Tibial artery (tissue), 4 donors: Measurements from ENCODE around the gene IMPG1.
"Not testable (repeated sequence)": the region's sequence is repeated elsewhere in the genome, so short reads cannot be mapped to it uniquely, and the experiment has no call there.

ENCODE experiments used
- DNase-seq, 2 donors: peaks; one replicate each; pipeline ENCODE4 v3.0.0-alpha.2; 2019
- H3K27ac ChIP-seq, 2 donors: fragments of 200-600 bp; sonication (generic) in 1 of 2; 1 replicate in 1 of 2; 2 replicates in 1 of 2; pipeline ENCODE4 v1.5.1; 2018 to 2019; ENCODE audit warnings: mild to moderate bottlenecking in 1 of 2
- H3K27me3 ChIP-seq, 2 donors: fragments of 200-600 bp; sonication (generic) in 1 of 2; one replicate each; pipeline versions ENCODE4 v1.5.1 to v1.6.0; 2016 to 2019
- H3K36me3 ChIP-seq, 3 donors: fragments of 200-600 bp; sonication (generic) in 2 of 3; one replicate each; pipeline ENCODE4 v1.5.1; 2016 to 2019; ENCODE audit warnings: mild to moderate bottlenecking in 2 of 3
- H3K4me1 ChIP-seq, 4 donors: fragments of 200-600 bp; sonication (generic) in 2 of 4; 1 replicate in 3 of 4; 2 replicates in 1 of 4; pipeline ENCODE4 v1.5.1; 2016 to 2019
- H3K4me3 ChIP-seq, 2 donors: fragments of 200-600 bp; sonication (generic) in 1 of 2; 1 replicate in 1 of 2; 2 replicates in 1 of 2; pipeline ENCODE4 v1.5.1; 2018 to 2019; ENCODE audit warnings: mild to moderate bottlenecking in 2 of 2
- H3K9me3 ChIP-seq, 3 donors: fragments of 200-600 bp; sonication (generic) in 1 of 3; one replicate each; pipeline ENCODE4 v1.5.1; 2016 to 2019
- intact Hi-C: fragments of 100-400 bp; cut with DNase I; formaldehyde crosslinking; loops from one replicate; pipeline ENCODE4 v1.15.0; 2023; ENCODE audit warnings: low total_unique reads
- TF ChIP-seq, protein P1 (sequence below), 2 experiments: fragments of 200-600 bp in 1 of 2; fragments of 450-650 bp in 1 of 2; IDR thresholded peaks; one replicate each; pipeline ENCODE4 v1.5.1; 2017 to 2019; ENCODE audit warnings: antibody characterized with exemption in 2 of 2, mild to moderate bottlenecking in 1 of 2, moderate library complexity in 1 of 2

Gene IMPG1

DNA sequence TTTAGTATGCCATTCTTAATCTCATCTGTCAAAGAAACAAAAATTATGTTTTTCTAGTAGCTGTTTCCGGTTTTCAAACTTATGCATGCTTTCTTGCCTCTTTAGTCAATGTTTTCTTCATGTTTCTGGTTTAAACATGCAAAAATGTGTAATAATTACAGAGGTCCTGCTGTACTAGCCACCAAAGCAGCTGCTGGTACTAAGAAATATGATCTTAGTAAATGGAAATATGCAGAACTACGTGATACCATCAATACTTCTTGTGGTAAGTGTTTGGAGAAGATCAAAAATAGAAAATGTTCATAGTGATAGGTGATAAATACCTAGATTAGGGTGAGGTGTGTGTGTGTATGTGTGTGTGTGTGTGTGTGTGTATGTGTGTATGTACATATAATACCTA is 165.0 kb downstream of the IMPG1 start:
- TF ChIP-seq, protein P1, sequence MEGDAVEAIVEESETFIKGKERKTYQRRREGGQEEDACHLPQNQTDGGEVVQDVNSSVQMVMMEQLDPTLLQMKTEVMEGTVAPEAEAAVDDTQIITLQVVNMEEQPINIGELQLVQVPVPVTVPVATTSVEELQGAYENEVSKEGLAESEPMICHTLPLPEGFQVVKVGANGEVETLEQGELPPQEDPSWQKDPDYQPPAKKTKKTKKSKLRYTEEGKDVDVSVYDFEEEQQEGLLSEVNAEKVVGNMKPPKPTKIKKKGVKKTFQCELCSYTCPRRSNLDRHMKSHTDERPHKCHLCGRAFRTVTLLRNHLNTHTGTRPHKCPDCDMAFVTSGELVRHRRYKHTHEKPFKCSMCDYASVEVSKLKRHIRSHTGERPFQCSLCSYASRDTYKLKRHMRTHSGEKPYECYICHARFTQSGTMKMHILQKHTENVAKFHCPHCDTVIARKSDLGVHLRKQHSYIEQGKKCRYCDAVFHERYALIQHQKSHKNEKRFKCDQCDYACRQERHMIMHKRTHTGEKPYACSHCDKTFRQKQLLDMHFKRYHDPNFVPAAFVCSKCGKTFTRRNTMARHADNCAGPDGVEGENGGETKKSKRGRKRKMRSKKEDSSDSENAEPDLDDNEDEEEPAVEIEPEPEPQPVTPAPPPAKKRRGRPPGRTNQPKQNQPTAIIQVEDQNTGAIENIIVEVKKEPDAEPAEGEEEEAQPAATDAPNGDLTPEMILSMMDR (IDR thresholded peaks at IDR 0.05), result no peak
- no peak for DNase-seq
- intact Hi-C loops, result no loop called here
- Histone ChIP-seq H3K4me3 (no peak overlapping the region), H3K9me3 (no peaks in the 10 kb centered on the region), H3K27me3 (no peaks in the 10 kb centered on the region), H3K4me1 (no peaks in the 10 kb centered on the region), H3K27ac (no peak overlapping the region), H3K36me3 (no peaks in the 10 kb centered on the region)

DNA sequence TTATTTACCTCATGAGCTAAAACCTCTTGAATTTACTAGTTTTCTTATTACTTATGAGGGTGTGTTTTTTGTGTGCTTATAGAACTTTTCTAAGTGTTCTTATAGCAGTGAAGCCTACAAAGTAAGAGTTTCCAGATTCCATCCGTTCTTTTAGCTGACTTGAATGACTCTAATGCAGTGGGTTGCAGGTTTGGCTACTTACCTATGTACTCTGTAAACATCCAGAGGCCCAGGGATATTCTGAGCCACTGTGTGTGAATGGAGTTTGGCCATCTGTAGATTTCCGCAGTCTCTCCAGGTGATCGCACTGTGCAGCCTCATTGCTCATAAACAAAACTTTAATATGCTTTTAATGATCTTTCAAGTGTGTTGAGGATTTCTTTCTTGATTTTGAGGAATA is 165.6 kb downstream of the IMPG1 start:
- no peak for DNase-seq
- H3K27me3 ChIP-seq, result no peaks in the 10 kb centered on the region
- no peaks in the 10 kb centered on the region for H3K4me1 ChIP-seq
- H3K4me3 ChIP-seq, result no peak overlapping the region
- intact Hi-C loops, result no loop called here
- H3K36me3 ChIP-seq, result no peaks in the 10 kb centered on the region
- TF ChIP-seq, protein P1 (IDR thresholded peaks at IDR 0.05), result no peak
- H3K9me3 ChIP-seq, result no peaks in the 10 kb centered on the region
- no peak overlapping the region for H3K27ac ChIP-seq

DNA sequence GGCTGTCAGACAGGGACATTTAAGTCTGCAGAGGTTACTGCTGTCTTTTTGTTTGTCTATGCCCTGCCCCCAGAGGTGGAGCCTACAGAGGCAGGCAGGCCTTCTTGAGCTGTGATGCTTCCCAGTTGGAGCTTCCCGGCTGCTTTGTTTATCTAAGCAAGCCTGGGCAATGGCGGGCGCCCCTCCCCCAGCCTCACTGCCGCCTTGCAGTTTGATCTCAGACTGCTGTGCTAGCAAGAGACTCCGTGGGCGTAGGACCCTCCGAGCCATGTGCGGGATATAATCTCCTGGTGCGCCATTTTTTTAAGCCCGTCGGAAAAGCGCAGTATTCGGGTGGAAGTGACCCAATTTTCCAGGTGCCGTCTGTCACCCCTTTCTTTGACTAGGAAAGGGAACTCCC is 167.3 kb downstream of the IMPG1 start:
- H3K27ac ChIP-seq, H3K36me3 ChIP-seq, H3K27me3 ChIP-seq, intact Hi-C loops, DNase-seq, H3K4me1 ChIP-seq, H3K9me3 ChIP-seq, H3K4me3 ChIP-seq: not testable (repeated sequence)

DNA sequence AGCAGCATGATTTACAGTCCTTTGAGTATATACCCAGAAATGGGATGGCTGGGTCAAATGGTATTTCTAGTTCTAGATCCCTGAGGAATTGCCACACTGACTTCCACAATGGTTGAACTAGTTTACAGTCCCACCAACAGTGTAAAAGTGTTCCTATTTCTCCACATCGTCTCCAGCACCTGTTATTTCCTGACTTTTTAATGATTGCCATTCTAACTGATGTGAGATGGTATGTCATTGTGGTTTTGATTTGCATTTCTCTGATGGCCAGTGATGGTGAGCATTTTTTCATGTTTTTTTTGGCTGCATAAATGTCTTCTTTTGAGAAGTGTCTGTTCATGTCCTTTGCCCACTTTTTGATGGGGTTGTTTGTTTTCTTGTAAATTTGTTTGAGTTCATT is 172.2 kb downstream of the IMPG1 start:
- H3K27me3 ChIP-seq, intact Hi-C loops, H3K4me1 ChIP-seq, H3K9me3 ChIP-seq, DNase-seq, H3K36me3 ChIP-seq, H3K27ac ChIP-seq, H3K4me3 ChIP-seq: not testable (repeated sequence)

DNA sequence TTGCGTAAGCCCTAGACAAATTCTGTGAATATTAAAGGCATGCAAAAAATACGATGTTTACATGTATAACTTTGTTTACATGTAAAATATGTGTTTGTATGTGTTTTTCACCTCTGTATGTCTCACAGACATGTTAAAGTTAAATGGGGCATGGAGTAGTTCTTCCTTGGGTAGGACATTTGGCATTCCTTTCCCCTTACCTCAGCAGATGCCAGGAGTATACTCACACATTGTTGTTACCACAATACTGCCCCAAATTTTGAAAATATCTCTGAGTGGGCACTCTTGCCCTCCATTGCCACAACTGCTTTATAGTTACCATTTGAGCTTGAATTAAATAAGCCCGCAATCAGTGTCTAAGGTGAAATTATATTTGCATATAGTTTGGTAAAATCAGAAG is 175.9 kb downstream of the IMPG1 start:
- TF ChIP-seq, protein P1 (IDR thresholded peaks at IDR 0.05), result no peak
- H3K4me3 ChIP-seq, result no peak overlapping the region
- H3K9me3 ChIP-seq, result no peaks in the 10 kb centered on the region
- H3K27ac ChIP-seq, result no peak overlapping the region
- intact Hi-C loops, result no loop called here
- no peaks in the 10 kb centered on the region for H3K27me3 ChIP-seq
- no peaks in the 10 kb centered on the region for H3K4me1 ChIP-seq
- no peak for DNase-seq
- H3K36me3 ChIP-seq, result peaks cover 8 to 10% (median 9%) of the 10 kb centered on the region in 3 donors

DNA sequence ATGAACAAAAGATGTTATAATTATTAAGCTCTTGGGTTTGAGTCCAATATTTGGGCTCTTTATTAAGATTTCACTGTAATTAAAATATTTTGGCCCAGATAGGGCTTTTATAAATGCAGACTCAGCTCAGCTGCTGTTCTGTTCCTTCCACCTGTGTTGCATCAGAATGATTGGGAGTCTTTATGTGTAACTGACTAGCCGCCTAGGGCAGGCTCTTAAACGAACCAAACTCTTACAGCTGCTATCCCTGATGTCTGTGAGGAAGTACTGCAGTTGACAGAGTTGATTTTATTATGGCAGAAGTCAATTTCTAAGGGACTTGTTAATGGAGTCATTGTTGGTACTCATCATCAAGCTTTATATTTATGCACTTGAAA is 178.7 kb downstream of the IMPG1 start:
- intact Hi-C loops, result no loop called here
- Histone ChIP-seq H3K4me3 (no peak overlapping the region), H3K27me3 (no peaks in the 10 kb centered on the region), H3K27ac (no peak overlapping the region), H3K9me3 (no peaks in the 10 kb centered on the region), H3K4me1 (no peaks in the 10 kb centered on the region), H3K36me3 (peaks cover 15 to 18% (median 15%) of the 10 kb centered on the region in 3 donors)
- no peak for DNase-seq
- TF ChIP-seq, protein P1 (IDR thresholded peaks at IDR 0.05), result no peak

DNA sequence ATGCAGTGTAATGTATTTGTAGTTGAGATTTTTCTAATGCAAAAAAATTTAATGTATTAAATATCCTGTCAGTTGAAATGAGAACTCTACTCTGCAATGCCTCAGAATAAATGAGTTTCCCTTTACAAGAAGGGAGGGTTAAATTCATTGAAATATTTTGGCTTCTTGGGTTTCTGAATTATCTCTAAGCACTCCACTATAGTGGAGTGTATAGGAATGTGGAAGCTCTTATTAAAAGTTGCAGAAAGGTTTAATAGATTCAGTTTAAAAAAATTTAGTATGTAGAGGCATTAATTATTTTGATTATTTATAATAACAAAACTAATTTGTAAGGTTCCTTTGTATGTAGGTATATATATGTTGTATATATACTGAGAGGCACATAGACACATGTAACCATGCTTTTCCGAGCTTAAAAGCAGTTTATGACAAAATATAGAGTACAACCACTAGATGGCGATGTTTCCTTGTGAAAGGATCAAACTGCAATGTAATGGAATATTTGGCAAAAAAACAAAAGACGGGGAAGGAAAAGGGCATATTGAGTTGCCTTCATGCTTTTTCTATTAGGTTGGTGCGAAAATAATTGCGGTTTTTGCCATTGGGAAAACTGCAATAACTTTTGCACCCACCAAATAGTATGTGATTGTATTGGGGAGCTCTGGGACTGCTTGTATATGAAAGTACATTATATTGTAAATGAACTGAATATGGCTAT is 179.2 kb downstream of the IMPG1 start:
- intact Hi-C loops, result no loop called here
- peaks cover 13 to 20% (median 15%) of the 10 kb centered on the region in 3 donors for H3K36me3 ChIP-seq
- no peaks in the 10 kb centered on the region for H3K4me1 ChIP-seq
- H3K27ac ChIP-seq, result no peak overlapping the region
- H3K9me3 ChIP-seq, result no peaks in the 10 kb centered on the region
- DNase-seq, result no peak
- no peaks in the 10 kb centered on the region for H3K27me3 ChIP-seq
- no peak overlapping the region for H3K4me3 ChIP-seq
- TF ChIP-seq, protein P1 (IDR thresholded peaks at IDR 0.05), result peak; percentile 63 to 69
